HG03280 (cell line): ENCODE data around the gene RANBP3.
"Not testable (repeated sequence)": the region's sequence is repeated elsewhere in the genome, so short reads cannot be mapped to it uniquely, and the experiment has no call there.

Source experiments
- ATAC-seq: cut with Tn5 transposase; IDR thresholded peaks from one replicate; pipeline ENCODE4 v1.9.1; 2021; ENCODE audit warnings: mild to moderate bottlenecking, moderate library complexity; ENCODE audit not compliant: unreplicated experiment

The RANBP3 gene

DNA sequence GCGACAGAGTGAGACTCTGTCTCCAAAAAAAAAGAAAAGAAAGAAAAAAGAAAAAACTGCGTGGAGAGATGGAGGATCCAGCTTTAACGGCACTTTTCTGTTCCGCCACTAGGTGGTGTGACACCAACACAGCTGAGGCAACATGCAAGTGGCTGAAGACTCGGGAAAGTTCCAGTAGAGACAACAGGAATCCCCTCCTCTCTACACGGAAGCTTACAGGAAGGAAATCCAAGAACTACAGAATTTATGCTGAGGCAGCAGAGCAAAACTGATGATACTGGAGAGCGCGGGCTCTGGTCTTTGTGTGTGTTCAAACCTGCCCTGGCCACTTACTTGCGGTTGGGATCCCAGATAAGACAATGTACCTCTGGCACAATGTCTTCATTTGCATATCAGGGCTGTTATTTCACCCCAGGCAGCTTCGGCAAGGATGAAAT is 9.9 kb downstream of the RANBP3 start:
- no peak for ATAC-seq

DNA sequence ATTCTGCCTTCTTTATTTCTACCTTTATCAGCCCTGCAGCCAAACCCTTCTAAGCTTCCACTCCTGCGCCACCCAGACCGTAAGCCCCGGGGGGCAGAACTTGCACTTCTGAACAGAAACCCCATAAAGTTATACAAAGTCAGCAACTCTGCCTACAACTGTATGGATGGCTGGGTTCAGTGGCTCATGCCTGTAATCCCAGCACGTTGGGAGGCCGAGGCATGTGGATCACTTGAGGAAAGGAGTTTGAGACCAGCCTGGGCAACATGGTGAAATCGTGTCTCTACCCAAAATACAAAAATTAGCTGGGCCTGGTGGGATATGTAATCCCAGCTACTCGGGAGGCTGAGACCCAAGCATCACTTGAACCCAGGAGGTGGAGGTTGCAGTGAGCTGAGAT is 10.4 kb downstream of the RANBP3 start:
- ATAC-seq, result no peak

DNA sequence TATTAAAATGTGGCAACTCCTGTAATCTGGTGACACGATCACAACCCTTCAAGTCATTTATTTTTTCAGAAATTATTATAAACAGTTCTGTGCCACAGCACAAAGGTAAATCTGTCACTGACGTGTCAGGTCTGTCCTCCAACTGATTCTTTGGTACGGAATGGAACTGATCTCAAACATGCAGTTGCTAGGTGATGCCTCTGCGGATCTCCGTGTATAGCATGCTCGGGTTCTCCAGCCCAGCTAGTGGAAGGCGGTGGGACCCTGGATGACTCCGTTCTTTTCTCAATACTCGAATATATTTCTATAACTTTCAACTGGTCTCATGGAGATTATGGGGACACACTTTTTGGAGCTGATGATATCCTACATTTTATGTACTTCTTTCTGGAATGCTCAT is 11.0 kb downstream of the RANBP3 start:
- ATAC-seq, result no peak

DNA sequence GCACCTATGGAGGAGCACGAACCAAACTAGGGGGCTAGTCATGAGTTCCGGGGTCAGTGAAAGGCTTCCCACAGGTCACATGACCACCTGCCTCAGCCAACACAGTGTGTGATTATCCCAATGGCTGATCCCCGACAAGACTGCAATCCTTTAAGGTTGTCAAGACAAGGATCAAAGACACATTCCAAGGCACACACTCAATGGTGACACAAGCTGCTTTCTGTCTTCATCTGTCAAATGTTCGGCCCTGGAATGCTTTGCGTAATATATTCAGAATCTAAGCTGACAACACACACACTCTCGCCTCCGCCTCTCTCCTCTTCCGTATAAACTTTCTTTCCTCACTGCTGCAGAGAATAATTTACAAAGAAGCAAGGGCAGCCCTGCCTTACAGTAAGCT is 11.7 kb downstream of the RANBP3 start:
- ATAC-seq, result no peak

DNA sequence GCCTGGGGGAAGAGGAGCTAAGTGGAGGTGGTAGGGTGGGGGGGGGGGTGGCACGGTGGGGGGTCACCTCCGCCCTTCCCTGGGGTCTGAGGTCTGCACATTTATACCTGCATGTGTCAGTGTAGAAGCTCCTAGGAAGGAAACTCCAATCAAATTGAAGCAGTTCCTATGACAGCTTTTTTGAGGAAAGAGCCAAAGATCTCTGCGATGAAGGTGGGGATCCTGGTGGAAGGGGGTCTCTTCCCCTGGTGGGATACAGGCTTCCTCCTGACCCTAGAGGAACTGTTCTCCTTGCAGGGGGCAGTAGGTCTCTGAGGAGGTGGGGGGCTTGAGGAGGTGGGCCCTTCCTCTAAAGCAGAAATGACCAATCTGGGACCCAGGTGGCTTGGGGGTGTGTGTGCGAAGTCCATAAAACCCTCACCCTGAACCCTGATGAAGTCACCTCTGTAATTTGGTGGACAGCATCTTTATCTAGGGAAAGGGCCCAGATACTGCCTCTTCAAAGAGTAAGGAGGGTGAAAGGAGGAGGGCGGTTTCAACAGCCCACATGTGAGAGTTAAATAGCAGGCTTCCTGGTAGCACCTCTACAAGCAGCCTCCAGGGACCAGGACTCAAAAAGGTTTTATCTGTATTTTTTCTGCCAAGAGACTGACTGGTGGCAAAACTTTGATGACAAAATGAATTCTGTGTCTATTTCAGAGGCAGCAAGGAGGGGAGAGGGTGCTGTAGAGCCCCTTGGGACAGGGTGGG is 12.9 kb downstream of the RANBP3 start:
- ATAC-seq, result no peak

DNA sequence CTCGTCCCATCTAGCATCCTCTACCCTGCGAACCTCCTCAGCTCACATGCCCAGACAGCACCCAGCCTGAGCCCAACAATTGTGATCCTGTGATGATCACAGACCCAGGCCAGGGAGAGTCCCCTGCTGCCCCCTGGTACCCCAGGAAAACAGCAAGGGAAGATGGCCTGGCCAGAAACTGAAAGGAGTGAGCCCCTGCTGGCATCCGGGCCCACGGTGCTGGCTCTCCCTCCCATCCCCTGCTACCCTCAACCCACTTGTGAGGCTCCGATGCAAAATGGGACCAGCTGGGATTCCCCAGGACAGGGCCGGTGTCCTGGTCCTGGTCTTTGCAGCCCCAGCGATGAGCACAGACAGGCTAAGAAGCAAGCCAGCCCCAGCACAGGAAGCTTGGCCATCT is 14.1 kb downstream of the RANBP3 start:
- ATAC-seq, result no peak

DNA sequence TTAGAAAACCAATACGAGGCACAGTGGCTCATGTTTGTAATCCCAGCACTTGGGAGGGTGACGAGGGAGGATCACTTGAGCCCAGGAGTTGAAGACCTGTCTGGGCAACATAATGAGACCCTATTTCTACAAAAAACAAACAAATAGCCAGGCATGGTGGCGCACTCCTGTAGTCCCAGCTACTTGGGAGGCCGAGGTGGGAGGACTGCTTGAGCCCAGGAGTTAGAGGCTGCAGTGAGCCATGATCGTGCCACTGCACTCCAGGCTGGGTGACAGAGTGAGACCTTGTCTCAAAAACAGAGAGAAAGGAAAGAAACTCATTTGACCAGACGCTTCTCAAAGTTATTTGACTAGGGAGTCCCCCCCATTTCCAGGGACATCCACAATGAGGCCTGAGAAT is 14.7 kb downstream of the RANBP3 start:
- ATAC-seq, result not testable (repeated sequence)

DNA sequence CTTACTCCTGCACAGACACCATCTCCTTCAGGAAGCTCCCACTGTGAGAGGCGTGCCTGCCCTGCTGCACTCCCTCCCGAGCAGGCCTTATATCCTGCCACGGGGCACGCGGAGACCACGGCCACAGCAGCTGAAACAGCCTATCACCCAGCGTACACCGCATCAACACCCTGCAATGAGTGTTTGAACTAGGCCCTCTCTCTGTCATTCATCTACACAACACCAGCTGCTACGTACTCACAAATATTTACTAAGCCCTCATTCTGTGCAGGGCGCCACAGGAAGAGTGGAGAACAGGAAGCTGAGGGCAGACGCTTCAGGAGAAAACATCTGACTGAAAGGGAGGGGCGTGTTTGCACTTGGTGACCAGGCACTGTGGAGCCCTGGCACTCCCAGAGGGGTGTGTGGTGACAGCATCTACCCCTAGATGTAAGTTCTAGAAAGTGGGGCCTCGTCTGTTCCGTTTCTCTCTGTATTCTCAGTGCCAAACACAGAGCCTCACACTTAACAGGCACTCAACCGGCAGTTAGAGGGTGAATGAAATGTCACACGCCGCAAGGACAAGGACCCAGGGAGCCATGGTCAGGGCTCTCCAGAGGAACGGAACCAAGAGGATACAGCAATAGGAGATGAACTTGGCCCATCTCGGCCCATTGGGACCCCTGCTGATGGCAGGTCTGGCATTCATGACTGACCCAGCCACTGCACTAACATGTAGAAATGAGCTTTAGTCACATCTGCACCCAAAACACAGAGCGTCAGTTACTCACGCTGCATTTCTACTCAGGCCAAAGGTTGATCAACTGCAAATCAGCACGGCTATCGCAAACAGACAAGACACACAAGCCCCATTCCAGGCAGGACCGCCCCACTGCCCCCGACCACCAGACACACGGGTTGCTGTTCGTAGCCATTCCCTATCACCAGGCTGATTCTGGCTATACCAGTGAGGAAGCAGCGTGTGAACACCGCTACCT is 15.7 kb downstream of the RANBP3 start:
- ATAC-seq, result no peak

DNA sequence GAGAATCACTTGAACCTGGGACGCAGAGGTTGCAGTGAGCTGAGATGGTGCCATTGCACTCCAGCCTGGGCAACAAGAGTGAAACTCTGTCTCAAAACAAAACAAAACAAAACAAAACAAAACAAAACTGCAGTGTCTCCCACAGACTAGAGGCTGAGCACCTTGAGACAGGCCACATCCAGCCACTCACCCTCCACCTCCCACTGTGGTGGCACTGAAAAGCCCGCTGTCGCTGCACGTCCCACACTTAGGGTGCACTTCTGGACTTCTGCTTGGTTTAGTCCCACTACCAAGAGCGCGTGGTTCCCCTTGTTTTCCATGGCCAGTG is 16.3 kb downstream of the RANBP3 start:
- not testable (repeated sequence) for ATAC-seq

DNA sequence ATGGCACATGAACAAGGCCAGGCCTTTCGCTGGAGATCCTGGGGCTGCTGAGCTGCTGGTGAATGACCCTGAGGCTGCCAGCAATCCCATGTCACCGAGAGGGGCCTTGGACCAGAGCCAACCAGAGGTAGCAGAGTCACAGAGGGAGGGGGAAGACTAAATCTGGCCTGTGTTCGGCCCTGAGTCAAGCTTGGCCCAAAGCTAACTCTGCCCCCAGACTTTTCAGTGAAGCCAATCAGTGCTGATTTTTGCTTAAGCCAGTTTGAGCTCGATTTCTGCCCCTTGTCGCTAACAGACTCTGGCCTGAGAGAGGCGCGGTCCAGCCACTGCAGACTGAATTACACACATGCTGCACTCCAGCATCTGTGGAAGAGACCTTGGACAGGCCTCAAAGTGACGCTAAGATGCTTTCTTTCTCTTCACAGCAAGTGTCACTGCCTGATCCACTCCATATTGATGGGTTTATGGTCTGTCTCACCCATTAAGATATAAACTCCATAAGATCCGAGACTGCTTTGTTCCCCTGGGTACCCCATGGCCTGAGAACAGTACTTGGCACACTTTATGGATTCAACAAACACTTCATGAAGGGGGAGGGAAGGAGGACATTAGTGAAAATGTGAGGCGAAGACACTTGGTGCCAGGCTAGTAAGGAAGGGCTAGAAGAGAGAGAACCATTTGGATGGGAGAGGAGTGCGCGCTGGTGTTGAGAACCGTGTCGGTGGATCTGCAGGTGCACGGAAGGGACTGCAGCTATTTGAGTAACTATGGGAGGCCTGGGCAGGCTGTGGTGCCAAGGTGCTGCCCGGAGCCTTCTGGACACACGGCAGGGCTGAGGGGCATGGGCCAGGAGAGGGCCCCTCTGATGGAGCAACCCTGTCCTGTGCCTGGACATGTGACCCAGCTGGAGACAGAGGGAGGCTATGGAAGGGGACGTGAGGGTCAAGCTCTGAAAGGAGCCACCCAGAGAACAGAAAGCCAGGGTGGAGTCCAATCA is 17.6 kb downstream of the RANBP3 start:
- no peak for ATAC-seq

DNA sequence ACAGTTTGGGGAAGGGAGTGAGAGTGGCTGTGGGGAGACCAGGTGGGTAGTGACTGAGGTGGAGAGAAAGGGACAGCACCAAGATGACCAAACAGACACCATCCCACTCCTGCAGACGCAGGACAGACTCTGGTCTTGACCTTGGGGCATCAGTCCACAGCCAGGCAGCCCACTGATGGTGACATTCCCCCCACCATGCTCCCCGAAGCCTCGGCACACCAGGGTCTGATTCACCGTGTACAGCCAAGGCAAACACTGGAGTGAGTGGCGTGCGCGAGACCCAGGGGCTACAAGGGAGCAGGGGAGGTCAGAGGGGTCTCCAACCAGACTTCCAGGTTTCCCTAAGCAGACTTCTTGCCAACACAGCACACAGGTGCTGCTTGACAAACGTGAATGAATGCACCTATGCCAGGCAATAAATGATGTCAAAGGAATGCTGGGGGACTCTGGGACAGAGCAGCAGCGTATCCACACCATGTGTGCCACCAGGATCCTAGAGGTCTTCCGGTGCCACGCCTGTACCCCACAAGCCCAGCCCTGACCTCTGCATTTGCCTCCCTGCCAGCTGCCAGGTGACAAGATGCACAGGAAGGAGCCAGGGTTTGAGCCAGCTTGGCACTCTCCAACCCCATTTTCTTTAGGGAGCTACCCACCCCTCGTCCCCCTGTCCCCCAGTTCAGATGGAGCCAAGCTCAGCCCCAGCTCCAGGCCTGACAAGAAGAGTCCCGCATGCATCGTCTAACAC is 18.5 kb downstream of the RANBP3 start:
- ATAC-seq, result no peak

DNA sequence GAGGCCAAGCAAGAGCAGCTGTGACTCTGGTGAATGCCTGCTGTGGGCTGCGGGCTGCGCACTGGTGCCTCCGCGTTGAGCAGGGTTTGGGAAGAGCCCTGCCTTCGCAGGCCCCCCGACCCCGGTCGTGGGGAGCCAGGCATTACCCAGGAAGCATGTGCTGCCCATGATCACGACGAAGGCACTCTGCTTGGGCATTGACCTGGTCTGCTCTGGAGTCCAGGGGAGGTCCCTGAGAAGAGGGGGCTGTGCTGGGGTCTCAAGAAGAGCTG is 19.2 kb downstream of the RANBP3 start:
- no peak for ATAC-seq

DNA sequence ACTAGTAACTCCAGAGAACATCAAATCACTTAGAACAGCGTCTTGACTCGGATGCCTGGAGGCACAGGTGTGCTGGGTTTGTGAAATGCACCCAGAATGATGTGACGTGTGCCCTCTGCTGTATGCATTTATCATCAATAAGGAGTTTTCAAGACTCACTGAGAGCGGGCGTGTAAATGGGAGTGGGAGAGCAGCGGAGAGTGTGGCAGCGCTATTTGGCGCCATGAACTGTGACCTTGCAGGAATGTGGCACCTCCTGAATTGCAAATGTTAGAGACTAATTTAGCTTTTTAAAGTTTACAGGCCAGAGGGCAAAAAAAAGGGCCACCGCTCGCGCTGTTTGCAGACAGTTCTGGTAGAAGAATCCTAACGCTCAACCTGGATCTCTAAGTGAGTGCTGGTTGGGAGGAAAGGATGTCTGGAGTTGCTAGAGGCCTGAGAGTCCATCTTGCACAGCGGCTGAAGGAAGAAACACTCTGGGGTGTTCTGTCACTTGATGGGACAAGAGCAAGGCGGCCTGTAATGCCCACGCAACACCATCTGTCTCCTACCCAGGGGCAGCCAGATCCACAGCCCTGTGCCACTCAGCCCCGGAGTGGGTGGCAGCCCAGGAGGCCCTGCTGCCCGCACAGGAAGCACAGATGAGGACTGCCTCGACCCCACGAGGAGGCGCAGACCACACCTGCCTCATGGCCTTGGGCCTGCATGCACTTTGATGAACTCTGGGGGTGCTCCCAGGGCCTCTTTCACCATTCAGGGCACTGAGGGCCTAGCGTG is 19.7 kb downstream of the RANBP3 start:
- ATAC-seq, result no peak

DNA sequence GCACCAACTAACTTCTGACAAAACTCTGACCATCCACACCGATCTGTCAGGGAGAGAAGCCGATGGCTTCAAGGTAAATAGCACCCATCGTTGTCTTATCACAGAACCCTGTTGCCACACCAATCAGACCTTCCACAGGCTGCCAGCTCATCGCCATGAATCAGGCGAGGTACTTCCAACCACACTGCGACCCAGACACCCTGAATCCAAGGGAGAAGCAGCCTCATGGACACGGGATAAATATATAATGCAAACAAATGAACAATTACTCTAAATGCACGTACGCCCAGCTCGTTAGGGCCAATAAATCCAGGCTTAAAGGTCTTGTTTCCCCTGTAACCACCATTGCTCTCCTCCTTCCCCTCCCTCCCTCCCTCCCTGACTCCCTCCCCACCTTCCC is 20.8 kb downstream of the RANBP3 start:
- no peak for ATAC-seq

DNA sequence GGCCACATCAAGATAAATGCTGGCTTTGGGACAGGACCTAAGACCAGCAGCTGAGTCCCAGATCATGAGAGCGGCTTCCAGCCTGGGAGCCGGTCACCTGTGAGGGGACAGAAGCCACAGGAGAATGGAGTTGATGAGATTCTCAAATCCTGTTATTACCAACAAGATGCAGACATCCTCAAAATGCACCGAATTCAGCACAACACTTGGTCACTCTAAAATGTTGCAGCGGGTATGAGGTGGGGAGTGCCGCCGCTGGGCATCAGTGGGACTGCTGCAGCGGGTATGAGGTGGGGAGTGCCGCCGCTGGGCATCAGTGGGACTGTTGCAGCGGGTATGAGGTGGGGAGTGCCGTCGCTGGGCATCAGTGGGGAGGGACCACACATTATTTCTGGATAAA is 21.2 kb downstream of the RANBP3 start:
- no peak for ATAC-seq

DNA sequence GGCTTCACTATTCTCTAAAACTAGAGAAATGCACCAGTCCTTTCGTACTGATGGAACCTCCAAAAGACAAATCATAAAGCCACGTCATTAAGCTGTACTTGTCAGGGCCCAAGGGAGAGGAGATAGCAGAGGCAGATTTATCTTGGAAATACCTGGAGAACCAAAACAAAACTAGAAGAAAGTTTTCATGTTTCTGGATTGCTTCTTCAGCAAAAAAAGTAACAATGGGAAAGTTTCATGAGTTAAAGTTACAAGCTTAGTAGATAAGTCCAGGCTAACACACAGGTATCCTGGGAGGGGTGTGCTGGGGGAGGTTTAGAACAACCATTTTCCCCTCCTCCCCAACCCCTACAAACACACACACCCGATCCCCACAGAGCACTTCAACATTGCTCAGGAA is 21.6 kb downstream of the RANBP3 start:
- no peak for ATAC-seq

DNA sequence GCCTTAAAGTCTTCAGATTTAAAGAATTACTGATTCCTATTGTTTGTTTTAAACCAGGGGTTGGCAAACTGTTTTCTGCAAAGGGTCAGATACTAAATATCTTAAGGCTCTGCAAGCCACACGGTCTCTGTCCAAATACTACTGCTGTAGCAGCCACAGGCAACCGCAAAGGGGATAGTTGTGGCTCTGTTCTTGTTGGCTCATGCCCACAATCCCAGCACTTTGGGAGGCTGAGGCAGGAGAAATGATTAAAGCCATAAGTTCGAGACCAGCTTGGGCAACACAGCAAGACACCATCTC is 22.4 kb downstream of the RANBP3 start:
- no peak for ATAC-seq

DNA sequence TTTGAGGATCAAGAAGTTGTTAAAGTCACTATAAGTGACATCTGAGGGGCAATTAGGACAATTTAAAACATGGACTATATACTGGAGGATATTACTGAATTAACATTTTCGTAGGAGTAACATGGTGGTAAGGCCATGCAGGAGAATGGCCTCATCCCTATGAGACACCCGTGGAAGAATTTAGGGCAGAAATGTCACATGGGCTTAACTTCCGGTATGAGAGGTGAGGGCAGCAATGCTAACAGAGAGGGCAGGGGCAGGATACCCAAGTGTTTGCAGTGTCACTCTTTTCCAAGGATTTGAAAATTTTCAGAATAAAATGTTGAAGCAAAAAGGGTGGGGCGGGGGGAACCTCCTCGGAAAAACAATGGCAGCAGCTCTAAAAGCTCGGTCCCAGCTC is 23.6 kb downstream of the RANBP3 start:
- no peak for ATAC-seq

DNA sequence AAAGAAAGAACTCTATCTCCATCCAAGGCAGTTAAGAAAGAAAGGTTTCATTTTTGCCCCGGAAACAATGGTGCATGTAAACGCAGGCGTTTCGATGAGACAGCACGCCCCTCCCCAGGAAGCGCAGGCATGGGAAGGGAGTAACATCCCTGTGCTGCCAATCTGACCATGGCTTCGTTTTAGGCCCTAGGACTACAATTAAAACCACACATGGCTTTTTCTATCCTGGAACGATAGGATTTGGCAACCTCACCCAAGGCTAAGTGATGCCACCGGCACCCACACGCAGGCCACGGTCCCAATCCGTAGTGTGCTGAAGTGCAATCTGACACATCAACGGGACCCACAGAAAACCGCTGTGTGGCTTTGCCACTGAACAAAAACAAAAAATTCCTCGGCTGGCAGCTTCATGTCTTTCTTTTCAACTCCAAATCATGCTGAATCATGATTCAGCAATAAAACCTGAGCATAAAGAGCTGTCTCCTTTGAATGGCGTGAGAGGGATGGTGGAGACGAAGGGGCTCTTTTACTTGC is 24.2 kb downstream of the RANBP3 start:
- no peak for ATAC-seq
